TTC549 (cell line): ENCODE measurements around the gene GALNT13.

Source experiments
- FAIRE-seq: peaks from 2 replicates; lab custom pipeline; 2012; peaks lifted over from hg19 to GRCh38; lab: Jason Lieb, UNC

The GALNT13 gene

DNA sequence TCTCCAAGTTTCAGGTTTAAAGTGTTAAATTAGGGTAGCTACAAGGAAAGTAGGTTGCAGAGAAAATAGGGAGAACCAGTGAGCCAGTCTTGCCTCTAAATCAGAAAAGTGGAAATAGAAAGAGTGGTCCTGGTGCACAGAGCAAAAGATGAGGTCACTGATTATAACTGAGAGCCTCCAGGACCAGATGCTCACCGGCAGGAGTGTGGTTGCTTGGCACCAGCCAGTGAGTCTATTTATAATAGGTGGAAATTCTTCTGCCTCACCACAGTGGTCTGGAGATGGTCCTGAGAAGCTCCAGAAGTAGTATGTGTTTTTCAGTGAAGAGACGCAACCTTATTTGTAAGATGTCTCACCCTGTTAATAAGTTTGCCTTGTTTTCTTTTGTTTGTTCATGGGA lies 452.9 kb downstream of the GALNT13 start:
- FAIRE-seq: no peak

DNA sequence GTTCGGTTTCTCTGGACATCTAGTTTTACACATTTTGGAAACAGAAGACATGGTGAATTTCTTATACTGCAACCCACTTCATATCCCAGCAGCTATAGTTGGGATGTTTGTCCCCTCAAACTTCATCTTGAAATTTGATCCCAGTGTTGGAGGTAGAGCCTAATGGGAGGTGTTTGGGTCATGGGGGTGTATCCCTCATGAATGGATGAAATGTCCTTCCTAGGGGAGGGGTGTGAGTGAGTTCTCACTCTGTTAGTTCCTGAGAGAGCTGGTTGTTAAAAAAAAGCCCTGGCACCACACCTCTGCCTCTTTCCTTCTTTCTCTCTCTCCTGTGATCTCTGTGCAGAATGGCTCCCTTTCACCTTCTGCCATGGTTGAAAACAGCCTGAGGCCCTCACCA lies 457.8 kb downstream of the GALNT13 start:
- FAIRE-seq: no peak

DNA sequence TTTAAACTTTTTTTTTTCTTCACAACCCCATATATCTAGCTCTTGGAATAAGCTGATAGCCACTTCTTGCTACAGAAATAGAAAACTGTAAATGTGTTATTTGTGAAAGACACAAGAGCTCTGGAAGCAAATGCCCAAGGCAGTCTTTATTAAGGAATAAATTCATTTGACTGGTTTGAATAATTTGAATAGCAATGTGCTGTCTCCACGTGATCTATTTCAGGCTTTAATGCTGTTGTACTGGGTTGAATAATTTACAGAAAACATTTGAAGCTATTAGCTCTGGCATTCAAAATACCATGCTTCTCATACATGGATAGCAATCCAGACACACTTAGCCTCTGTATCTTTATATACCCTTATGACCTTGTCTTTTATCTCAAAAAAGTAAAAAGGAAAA lies 460.1 kb downstream of the GALNT13 start:
- FAIRE-seq: no peak

DNA sequence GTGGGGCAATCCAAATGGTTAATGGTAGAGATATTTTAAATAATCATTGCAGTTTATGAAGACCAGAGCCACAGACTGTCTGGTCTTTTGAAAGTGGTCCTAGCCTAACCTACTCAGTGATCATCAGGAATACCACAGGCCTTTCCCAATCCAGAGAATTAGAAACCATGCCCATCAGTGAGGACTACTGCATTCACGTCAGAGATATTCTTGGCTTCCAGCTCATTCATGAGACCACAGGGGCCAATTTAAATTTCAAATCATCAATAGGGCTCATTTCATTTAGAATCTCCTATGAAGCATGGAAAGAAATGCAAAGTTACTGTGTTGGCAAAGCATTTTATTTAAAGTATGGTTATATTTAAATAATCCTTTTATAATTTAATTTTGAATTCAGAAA lies 464.5 kb downstream of the GALNT13 start:
- no peak for FAIRE-seq

DNA sequence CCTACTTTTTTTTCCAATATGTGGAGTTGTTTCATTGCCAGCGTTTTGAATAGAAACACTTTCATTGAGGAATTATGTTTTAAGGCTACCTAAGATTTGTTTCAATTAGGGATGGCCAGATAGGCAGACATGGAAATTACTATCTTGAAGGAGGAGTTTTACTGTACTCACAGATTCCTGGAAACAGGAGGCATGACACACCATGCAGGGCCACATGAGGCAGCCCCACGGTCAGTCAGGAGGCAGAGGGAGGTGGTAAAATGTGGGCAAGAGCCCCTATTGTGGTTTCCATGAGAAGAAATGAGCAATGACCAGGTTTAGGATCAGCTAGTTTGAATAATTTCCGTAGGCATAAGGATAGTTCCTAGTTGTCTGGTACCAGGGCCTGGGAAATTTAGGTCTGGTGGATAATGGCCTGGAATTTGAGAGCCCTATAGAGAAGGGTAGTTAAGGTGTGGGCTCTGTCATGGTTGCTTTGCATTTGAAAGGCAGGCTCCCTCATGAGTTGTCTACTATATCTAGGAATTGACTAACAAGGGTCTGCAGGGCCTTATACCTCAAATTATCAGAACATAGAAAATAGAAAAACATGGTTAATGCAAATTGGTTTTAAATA lies 466.7 kb downstream of the GALNT13 start:
- no peak for FAIRE-seq

DNA sequence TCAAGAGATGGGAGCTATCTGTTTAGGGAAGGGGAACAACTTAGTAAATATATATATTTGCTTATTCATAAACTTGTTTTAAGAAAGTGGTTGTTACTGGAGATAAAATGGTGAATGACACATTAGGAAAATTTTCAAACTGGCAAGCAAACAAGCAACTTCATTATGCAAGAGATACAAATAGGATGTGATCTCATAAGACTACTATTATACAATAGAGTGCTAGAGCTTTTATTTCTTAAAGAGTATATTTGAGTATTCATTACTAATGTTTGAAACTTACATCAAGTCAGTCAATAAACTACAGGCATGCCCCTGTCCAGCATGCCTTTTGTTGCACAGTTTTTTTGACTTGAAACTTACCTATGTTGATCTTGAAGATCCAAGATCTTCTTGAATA lies 471.6 kb downstream of the GALNT13 start:
- no peak for FAIRE-seq

DNA sequence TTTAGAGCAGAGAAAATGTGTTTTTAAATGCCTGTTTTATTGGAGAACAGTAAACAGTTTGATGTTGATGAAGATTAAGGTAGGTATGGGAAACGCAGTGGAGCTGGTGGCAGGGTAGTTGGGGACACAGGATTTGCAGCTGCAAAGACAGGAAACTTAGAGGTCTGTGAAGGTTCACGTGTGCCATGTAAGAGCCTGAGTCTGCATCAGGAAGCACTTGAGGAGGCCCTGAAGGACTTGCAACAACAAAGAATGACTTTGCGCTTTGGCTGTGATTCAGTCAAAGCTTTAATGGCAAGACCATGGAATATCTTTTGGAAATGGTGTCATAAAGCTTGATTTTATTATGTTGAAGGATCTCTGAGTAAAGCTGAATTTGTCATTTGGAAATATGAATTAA lies 479.2 kb downstream of the GALNT13 start:
- no peak for FAIRE-seq

DNA sequence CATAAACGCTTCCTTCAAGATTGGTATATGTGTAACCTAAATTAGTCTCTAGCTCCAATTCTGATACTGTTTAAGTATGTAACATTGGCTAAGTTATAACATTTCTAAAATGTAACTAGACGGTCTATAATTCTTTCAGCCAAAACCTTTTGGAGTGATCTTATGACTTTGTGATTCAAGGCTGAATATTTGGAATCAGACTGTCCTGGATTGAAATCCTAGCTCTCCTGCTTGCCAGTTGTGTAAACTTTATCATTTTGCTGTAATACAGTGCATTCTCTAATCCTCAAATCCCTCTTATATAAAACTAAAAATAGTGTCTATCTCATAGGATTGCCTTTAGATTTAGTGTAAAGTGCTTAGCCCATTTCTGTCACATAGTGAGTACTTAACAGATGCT lies 489.6 kb downstream of the GALNT13 start:
- no peak for FAIRE-seq

DNA sequence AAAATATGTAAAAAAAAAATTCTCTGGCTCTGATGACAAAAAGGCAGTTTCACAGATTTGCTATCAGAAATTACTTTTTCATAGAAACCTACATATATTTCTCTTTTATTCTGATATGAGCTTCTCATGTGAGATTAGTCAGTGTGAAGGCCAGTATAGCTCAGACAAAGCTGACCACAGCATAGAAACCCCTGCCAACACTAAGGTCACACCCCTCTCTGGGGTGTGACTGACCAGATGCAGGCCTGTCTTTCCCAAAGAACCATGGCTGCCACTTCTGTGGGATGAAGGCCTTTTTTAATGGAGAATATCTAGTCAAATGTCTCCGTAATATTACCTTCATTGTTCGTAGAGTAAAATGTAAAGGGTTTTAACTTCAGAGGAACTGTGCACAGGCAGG lies 496.4 kb downstream of the GALNT13 start:
- no peak for FAIRE-seq

DNA sequence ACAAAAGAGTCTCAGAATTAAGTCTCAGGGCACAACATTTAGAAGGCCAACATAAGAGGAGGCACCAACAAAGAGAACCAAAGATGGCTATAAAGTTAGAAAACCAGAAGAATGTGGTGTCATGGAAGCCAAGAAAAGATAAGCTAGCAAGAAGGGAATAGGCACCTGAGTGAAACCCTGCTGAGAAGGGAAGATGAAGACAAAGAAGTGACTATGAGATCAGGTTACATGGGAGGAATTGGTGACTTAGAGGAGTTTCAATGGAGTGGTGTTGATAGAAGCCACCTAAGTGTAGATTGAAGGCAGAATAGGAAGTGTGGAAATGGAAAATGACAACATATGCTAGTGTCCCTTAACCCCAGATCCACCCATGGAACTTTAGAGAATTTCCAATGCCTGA lies 499.2 kb downstream of the GALNT13 start:
- no peak for FAIRE-seq

DNA sequence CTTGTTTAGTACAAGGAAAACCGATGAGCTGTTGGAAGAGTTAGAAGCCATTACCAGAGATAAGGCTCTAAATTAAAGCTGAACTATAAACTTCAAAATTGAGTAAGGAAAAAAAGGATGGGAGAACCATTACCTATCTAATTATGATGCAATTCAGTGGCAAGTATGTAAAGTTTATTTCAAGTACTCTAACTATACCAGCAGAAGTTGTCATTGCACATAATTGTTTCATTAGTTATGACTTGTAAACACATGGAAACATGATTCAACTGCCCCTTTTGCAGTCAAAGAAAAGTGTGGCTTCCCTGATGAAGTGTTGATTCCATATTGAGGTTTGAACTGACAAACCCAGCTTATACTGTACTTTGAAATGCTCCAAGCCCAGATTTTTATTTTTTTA lies 502.7 kb downstream of the GALNT13 start:
- FAIRE-seq: no peak

DNA sequence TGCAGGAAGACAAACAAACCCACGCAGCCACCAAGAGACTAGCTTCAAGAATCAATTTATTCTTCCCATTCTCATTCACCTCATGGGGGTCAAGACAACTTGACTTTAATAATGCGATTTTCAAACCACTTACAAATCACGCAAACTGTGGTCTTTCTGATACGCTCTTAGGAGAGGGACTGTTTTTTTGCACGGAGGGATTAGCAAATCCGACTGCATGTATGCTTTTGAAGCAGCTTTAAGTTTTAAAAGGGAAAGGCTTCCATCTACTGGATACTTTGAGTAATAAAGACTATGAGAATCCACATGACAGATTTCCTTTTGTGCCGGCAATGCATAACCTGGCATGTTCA lies 503.8 kb downstream of the GALNT13 start:
- FAIRE-seq: peak; percentile 46

DNA sequence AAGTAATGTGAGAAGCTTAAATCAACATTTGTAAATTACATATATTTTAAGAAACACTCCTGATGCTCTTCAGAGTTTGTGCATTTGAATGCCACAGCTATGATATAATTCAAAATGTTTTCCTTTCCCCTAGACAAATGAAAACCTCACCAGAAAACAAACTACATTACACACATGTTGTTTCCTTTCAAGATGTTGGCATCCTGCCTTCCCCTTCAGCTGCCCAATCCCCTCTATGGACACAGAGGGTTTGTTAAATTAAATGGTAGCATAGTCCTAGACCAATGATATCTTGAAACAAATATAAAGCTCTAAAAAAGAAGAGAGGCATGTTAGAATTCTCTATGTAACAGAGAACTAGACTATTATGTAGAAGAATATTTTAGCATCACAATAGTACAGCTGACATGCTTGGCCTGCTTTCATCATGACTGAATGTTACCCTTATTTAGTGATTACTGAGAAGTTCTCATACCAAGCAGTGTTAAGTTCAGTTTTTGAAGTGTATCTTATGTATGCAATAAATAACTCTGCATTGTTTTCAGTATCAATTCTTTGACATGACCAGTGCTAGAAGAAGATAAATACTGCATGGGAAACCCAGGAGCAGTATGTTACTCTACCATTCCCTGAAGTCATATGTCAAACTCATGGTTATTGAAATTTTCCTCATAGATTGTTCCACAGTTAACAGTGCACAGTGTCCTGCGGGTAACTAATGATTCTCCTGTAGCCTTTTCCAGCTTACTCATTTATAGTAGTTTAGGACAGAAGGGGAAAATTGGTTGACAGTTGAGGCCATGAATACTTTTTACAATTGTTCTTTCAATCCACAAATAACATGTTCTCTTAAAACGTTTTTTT lies 510.4 kb downstream of the GALNT13 start:
- no peak for FAIRE-seq

DNA sequence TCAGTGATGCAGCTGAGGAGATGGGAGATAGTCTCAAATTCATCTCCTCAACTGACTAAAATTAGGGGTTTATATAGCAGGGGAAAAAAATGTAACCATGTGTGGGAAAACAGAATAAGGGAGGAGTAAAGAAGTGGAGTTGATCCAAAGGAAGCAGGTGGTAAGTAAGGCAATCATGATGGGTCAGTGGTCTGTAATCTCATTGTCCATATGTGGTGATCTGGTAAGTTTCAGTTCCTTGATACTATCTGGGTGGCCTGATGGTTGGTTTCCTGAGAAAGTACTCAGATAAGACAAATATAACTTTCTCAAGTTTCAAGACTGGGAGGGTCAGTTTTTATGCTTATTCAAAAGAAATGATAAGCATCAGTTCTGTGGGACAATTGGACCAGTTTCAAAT lies 514.5 kb downstream of the GALNT13 start:
- FAIRE-seq: no peak

DNA sequence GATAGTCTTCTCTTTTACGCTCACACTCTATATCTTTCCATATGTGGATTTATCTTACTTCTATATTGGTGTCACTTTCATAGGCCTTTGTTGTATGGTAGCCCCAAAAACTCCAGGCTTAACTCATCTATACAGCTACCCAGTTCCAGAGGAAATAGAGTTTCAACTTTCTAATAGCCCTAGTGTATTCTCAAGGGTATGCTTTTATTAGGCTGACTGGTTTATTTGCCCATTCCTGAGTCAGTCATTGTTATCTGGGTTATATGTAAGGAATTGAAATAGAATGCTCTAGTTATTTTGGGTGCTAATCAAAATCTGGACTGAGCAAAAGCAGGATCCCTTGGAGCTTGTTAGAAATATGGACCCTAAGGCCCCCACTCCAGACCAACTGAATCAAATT lies 519.3 kb downstream of the GALNT13 start:
- no peak for FAIRE-seq

DNA sequence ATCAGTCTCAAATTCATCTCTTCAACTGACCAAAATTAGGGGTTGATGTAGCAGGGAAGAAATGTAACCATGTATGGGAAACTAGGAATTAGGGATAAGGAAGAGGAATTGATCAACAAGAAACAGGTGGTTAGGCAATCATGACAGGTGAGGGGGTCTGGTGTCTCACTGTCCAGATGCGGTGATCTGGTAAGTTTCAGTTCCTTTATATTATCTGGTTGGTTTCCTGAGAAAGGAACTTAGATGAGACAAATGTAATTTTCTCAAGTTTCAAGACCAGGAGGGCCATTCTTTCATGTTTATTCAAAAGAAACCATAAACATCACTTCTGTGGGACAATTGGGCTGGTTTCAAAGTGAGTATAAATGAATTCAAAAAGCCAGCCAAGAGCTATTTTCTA lies 520.5 kb downstream of the GALNT13 start:
- no peak for FAIRE-seq

DNA sequence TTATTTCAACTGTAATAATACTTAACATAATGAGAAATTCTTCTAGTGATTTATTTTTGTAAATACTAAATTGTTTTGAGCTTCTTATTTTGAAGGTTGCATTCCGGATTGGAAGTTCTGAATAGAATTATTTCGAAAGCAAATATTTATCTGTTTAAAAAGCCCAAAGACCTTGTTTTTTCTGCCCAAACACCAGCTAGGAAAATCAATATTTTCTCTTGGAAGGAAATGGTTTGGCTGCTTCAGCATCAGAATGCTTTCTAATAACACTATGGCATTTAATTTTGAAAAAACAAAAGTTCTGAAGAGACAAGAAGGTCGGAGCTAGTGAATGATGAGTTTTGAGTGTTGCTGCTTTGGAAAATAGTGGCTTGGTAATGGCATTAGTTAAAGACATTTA lies 522.9 kb downstream of the GALNT13 start:
- FAIRE-seq: no peak

DNA sequence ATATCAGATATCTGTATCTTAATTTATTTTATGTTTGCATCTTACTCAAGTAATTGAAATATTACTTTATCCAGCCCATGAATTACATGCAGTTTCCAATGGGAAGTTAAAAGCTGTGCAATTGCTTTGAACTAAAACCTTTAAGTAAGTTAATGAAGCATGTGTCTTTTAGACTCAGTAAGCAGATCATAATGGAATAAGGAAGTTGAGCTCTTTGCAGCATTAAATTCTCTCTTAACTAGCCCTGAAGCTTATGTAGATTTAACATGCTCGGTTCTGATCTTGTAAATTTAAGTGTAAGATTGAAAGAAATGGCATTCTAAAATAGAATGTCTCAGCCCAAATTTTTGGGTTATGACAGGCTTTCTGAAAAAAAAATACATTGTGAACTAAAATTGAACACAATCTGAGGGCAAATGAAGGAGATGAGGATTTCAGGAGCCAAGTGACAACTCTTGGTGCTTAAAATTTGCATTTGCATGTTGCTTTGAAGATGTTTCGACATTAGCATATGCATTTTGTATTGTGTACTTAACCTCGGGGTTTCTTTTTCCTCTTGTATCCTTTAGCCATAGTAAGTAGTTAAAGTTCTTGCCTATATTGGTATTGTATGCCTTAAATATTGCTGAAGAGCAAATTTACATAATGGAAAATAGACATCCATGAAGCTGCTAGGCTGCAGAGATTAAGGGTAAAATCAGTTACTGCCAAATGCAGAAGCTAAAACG lies 529.0 kb downstream of the GALNT13 start:
- no peak for FAIRE-seq

DNA sequence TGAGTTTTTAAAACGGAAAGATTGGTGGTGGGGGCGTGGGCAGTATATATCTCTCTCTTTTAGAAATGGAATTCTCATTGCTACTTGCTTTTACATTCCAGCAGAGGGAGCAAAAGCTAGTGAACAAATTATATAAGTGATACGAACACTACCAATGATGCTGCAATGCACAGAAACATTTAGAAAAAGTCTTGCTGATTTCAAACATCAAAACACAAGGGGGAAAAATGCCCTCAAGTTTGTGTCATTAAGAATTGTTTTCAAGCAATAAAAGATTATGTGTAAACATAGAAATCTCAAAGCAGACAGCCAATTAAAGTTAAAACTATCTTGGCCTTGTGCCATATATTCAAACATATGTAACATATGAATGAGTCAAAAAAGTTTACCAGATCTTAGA lies 530.5 kb downstream of the GALNT13 start:
- FAIRE-seq: peak; percentile 73

DNA sequence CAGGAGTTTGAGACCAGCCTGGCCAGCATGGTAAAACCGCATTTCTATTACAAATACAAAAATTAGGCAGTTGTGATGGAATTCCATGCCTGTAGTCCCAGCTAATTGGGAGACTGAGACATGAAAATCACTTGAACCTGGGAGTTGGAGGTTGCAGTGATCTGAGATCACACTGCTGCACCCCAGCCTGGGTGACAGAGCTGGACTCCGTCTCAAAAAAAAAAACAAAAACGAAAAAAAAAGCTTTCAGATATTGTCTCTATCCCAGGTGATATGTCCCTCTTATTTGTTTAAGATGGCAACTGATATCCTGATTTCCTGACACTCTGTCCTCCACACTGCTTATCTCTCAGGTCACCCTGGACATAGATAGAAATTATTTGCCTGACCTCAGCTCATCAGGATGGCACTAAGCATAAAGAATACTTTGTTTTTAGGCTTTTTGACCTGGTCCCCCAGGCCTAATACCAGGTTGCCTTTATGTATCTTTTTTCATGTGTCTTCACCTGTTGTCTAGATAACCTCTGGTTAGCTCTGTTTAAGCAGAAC lies 531.6 kb downstream of the GALNT13 start:
- FAIRE-seq: no peak

DNA sequence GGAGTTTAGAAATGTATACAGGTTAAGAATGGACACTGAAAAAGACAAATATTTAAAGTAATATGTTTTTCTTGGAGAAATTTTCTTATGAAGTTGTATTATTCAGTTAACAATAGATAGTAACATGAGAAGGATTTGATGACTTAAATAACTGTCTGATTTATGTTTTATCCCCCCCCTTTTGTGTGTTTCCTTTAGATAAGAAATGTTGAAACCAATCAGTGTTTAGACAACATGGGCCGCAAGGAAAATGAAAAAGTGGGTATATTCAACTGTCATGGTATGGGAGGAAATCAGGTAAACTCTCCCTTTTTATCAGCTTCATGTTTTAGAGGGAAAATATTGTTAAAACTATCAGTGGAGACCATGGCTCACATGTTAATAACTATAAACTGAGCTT lies 537.1 kb downstream of the GALNT13 start:
- FAIRE-seq: no peak

DNA sequence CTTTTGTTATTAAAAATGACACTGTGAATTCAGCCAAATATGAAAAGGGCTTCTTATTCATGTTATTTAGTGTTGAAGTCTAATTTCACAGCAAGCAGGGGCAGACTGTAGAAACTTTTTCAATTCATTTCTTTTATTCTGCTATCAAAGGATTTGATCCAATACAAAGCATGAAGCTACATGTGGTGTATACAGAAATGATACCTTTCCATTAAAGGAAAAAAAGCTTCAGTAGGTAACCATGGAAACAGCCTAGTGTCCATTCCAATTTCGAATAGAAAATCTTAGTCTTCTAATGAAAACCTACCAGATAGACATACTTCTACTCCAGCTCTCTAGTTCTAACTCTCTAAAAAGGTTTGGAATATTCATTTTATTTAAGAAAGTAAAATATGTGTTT lies 550.5 kb downstream of the GALNT13 start:
- FAIRE-seq: no peak

DNA sequence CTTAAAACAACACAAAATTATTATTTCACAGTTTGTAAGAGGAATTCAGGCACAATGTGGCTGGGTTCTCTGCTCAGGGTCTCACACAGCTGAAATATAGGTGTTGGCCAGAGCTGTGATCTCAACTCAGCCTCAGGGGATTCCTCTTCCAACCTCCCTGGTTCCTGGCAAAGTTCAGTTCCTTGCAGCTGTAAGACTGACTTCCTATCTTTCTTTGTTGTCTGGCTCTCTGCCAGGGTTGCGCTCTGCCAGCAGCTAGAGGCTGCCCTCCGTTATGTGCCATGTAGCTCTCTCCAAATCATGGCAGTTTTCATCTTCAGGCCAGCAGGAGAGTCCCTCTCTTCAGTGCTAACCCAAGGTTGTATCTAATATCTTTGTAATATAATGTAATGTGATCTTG lies 554.3 kb downstream of the GALNT13 start:
- FAIRE-seq: no peak
